Measurements from ENCODE around the gene C15orf61.

The C15orf61 gene

DNA sequence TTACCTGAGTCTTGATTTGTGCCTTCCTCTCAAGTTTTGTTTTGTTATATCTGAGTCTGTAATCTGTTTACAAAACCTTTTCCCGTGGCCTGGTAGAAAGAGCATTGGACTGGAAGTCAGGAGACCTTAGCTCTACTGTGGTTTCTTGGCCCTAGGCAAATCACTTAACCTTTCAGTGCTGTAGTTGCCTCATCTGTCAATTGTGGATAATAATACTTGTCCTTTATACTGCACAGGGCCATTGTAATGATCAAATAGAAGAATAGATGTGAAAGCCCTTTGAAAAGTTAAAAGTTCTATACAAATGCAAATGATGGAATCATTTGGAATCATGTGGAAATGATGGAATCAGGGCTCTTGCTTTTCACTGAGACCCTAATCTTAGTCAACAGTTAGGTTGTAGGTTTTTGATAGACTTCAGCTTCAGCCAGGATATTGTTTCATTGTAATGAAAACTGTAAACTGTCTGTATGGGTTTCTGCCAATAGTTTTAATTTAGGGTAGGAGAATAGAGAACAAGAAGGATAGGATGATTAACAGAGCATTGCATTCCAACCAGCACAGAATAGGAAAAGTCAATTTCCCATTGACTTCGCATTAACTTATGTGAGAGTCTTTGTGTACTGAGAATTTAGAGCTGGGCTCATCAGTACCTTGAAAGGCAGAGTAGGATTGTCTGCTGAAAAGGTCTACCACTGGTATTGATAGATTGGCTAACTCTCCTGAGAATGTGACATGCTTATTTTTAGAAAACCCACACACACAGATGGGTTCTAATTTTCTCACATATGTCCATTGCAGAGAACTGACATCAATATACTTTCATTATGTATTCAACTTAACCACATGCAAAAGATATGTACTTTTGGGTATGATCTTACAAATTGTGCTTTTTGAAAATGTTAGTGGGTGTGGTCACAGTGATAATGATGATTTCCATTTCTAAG, 43.4 kb downstream of the C15orf61 start:
- TF ChIP-seq, protein P1, sequence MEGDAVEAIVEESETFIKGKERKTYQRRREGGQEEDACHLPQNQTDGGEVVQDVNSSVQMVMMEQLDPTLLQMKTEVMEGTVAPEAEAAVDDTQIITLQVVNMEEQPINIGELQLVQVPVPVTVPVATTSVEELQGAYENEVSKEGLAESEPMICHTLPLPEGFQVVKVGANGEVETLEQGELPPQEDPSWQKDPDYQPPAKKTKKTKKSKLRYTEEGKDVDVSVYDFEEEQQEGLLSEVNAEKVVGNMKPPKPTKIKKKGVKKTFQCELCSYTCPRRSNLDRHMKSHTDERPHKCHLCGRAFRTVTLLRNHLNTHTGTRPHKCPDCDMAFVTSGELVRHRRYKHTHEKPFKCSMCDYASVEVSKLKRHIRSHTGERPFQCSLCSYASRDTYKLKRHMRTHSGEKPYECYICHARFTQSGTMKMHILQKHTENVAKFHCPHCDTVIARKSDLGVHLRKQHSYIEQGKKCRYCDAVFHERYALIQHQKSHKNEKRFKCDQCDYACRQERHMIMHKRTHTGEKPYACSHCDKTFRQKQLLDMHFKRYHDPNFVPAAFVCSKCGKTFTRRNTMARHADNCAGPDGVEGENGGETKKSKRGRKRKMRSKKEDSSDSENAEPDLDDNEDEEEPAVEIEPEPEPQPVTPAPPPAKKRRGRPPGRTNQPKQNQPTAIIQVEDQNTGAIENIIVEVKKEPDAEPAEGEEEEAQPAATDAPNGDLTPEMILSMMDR (IDR thresholded peaks at IDR 0.05; ENCODE audit: control extremely low read depth, extremely low read depth, low read depth, missing control alignments), result no peak
- peak; percentile 62 for DNase-seq (ENCODE audit: extremely low spot score)
- ChIA-PET CTCF (no interaction called here), POLR2A (no interaction called here)

DNA sequence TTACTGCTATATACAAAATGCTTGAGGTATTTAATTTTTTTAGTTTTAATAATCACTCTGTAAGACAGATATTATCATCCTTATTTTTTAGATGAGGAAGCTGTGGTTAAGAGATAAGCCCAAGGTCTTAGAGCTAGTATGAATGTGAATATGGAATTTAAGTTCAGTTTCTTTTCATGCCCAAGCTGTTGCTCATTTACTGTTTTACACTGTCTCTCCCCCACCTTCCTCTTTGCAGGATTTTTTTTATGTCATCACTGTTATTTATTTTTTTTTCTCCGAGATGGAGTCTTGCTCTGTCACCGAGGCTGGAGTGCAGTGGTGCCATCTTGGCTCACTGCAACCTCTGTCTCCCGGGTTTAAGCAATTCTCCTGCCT, 44.0 kb downstream of the C15orf61 start:
- POLR2A ChIA-PET, result no interaction called here
- CTCF ChIA-PET, result no interaction called here
- TF ChIP-seq, protein P1 (IDR thresholded peaks at IDR 0.05; ENCODE audit: control extremely low read depth, extremely low read depth, low read depth, missing control alignments), result no peak
- no peak for DNase-seq (ENCODE audit: extremely low spot score)

DNA sequence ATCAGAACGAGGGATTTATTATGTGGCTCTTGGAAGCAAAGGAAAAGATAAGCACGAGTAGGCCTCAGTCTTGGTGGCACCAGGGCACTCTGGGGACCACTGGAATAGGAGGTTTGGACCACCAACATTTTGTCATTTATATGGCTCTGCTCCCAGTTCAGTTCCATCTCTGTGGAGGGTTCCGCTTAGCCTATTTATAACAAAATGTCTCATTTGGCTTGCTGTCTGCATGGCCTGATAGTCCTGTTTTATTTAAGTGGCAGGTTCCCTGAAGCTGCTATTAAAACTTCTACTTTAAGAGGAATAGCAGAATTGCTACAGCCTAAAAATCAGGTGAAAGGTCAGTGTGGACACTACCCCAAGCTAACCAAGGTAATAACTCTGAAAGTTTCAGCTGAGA, 48.7 kb downstream of the C15orf61 start:
- CTCF ChIA-PET, result interaction anchor here (1.1 to 1.4 kb wide), 3 partner anchors 12 to 88 kb away, joined by 3 read pairs; no protein-coding TSS in a partner anchor
- POLR2A ChIA-PET, result no interaction called here
- TF ChIP-seq, protein P1 (IDR thresholded peaks at IDR 0.05; ENCODE audit: control extremely low read depth, extremely low read depth, low read depth, missing control alignments), result no peak
- DNase-seq (ENCODE audit: extremely low spot score), result no peak

DNA sequence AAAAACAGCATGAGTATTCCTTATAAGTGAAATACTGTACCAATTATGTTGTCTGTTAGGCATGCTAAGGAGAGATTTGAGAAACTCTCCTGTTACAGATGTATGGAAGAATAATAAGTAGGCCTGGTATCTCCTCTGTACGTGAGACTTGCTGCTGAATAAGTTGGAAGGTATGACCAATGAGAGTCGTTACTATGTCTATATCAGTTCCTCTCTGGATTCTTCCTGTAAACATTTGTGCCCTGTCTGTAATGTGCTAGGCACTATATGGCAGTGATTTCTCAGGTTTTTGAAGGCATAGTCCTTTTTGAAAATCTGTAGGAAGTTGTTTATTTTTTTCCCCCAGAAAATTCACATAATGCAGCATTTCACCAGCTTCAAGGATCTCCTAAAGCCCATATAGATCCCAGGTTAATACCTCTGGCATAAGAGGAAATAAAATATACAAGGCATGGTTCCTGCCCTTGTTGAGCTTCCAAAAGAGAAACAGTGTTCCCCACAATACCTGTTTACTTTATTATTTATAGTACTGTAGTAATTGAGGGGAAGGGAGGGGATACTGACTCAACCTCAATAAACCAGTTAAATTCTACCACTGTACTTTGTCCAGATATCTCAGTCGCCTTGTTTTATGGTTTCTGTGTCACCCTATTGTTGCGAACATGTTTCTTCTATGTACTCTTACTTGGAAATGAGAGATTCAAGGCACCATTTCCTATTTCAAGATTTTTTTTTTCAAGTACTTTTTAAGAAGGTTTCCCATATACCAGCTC, 50.1 kb downstream of the C15orf61 start:
- CTCF ChIA-PET, result interaction anchor here (1.0 to 1.4 kb wide), 5 partner anchors 11 to 114 kb away, joined by 3 to 5 read pairs (median 3); no protein-coding TSS in a partner anchor
- POLR2A ChIA-PET, result interaction anchor here (0.6 kb wide), 1 partner anchor 11 kb away, joined by 7 read pairs; no protein-coding TSS in a partner anchor
- no peak for DNase-seq (ENCODE audit: extremely low spot score)
- TF ChIP-seq, protein P1 (IDR thresholded peaks at IDR 0.05; ENCODE audit: control extremely low read depth, extremely low read depth, low read depth, missing control alignments), result no peak

DNA sequence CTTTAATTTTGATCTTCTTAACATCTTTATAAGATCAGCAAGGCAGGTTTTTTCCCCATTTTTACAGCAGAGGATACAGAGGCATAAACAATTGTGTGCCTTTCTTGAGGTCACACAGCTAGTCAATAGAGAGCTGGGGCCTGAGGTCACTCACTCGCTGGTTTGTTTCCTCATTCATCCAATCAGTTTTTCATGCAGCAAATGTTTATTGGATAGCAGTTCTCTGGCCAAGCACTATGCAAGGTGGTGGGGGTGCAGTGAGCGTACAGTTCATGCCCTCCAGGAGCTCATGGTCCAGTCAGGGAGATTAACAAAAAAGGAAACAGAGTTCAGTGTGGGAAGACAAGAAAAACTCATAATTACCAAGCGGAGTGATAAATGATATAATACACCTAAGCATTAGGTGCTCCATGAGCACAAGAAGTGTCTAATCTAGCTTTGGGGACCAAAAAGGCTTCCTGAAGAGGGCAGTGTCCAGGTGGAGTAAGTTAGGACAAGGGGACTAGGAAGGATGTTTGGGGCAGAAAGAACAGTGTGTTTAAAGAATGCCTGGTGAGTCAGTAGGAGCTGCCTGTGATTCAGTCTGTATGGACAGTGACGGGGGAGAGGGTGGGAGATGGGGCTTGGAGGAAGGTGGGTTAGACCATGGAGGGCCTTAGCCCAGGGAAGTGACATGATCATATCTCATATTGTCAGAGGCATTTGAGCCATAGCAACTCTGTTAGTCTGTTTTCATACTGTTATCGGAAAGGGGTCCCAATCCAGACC, 50.9 kb downstream of the C15orf61 start:
- ChIA-PET POLR2A (no interaction called here), CTCF (interaction anchor here (1.0 to 1.4 kb wide), 3 partner anchors 12 to 115 kb away, joined by 3 to 5 read pairs (median 4); no protein-coding TSS in a partner anchor)
- no peak for DNase-seq (ENCODE audit: extremely low spot score)
- TF ChIP-seq, protein P1 (IDR thresholded peaks at IDR 0.05; ENCODE audit: control extremely low read depth, extremely low read depth, low read depth, missing control alignments), result no peak

DNA sequence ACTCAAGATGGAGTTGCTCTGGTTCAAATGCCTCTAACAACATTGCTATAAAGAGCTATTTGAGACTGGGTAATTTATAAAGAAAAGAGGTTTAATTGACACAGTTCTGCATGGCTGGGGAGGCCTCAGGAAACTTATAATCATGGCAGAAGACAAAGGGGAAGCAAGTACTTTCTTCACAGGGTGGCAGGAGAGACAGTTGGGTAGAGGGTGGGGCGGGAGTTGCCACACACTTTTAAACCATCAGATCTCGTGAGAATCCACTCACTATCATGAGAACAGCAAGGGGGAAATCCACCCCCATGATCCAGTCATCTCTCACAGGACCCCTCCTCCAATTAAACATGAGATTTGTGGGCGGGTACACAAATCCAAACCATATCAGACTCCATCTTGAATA, 52.3 kb downstream of the C15orf61 start:
- POLR2A ChIA-PET, result no interaction called here
- TF ChIP-seq, protein P1 (IDR thresholded peaks at IDR 0.05; ENCODE audit: control extremely low read depth, extremely low read depth, low read depth, missing control alignments), result no peak
- DNase-seq (ENCODE audit: extremely low spot score), result no peak
- CTCF ChIA-PET, result interaction anchor here (0.7 to 1.1 kb wide), 3 partner anchors 12 to 30 kb away, joined by 3 read pairs; no protein-coding TSS in a partner anchor
